Spleen (tissue), 7 donors: Measurements from ENCODE around the gene PLD4.

Source experiments
- CTCF ChIP-seq, 11 experiments: fragments of 200-600 bp in 7 of 11; fragments of 450-650 bp in 4 of 11; sonication (generic) in 4 of 11; IDR thresholded peaks in 8 of 11; conservative IDR thresholded peaks in 3 of 11; 1 replicate in 7 of 11; 2 replicates in 4 of 11; pipeline versions ENCODE4 v1.4.0 to v1.8.0; 2016 to 2021; ENCODE audit warnings: antibody characterized with exemption in 11 of 11, inconsistent platforms in 4 of 11, mild to moderate bottlenecking in 1 of 11
- POLR2A ChIP-seq, 3 donors: fragments of 450-650 bp; IDR thresholded peaks; one replicate each; pipeline ENCODE4 v1.5.1; 2017; ENCODE audit warnings: antibody characterized with exemption in 3 of 3, mild to moderate bottlenecking in 1 of 3
- donor health status: DM: no; HTN: no; CAD: no; lungs with moderate emphysema.
- donor health status: DM: no; HTN: no; CAD: no.
- donor health status: DM: no; HTN: no; CAD: no.

- TF ChIP-seq POLR2A (IDR thresholded peaks at IDR 0.05) (no peak), CTCF (IDR thresholded peaks at IDR 0.05 in 8 of 11, conservative IDR thresholded peaks at IDR 0.05 in 3 of 11) (no peak)
Observed at GRCh38 chr14:104912053-104912452, 12.6 kb upstream of the PLD4 start.
